OCI-LY7 (cell line): Measurements from ENCODE around the gene MICALL2. TPM values are rescaled to one million over a fixed set of nuclear protein-coding genes. Genes with fewer than 3 reads are reported as not detected.

ENCODE experiments used
- BruUV-seq: library from RNA; stranded (reverse); fragments of 400-500 nt; replicated peaks from 2 replicates; lab custom pipeline; 2021; lab: Mats Ljungman, UMichigan
- CTCF ChIA-PET: fragments of 300-600 bp; sonication (Branson Sonifier 250); formaldehyde crosslinking; loops from one replicate; lab custom pipeline; 2022; ENCODE audit warnings: antibody characterized with exemption; ENCODE audit not compliant: unreplicated experiment; lab: Charles Lee
- POLR2A ChIA-PET: fragments of 300-600 bp; sonication (Branson Sonifier 250); formaldehyde crosslinking; loops from one replicate; lab custom pipeline; 2022; ENCODE audit warnings: antibody characterized with exemption; lab: Charles Lee
- DNase-seq: peaks from one replicate; pipeline ENCODE4 v3.0.0-alpha.2; 2015; ENCODE audit warnings: low spot score
- H2AFZ ChIP-seq: fragments of 200-600 bp; sonication (generic), shearing (Covaris generic); 2 replicates; pipeline ENCODE4 v1.6.1; 2014; ENCODE audit warnings: mild to moderate bottlenecking, antibody characterized with exemption, low read length, moderate library complexity
- H3K27ac ChIP-seq: fragments of 200-600 bp; sonication (generic); 2 replicates; pipeline ENCODE4 v1.5.1; 2014; ENCODE audit warnings: mixed run types, low read depth, mild to moderate bottlenecking, moderate library complexity, low read length, inconsistent platforms; ENCODE audit not compliant: poor library complexity, severe bottlenecking
- H3K36me3 ChIP-seq: fragments of 200-600 bp; sonication (generic); 2 replicates; pipeline ENCODE4 v1.6.1; 2014; ENCODE audit warnings: mild to moderate bottlenecking, antibody characterized with exemption, low read length, moderate library complexity, mixed read lengths; ENCODE audit not compliant: insufficient read depth
- H3K4me1 ChIP-seq: fragments of 200-600 bp; sonication (generic); 2 replicates; pipeline ENCODE4 v1.5.1; 2014; ENCODE audit warnings: mild to moderate bottlenecking, low read length; ENCODE audit not compliant: insufficient read depth, poor library complexity, severe bottlenecking
- H3K4me2 ChIP-seq: fragments of 200-600 bp; sonication (generic); 2 replicates; pipeline ENCODE4 v1.6.1; 2014; ENCODE audit warnings: mild to moderate bottlenecking, low read length
- H3K4me3 ChIP-seq: fragments of 200-600 bp; sonication (generic); 2 replicates; pipeline ENCODE4 v1.5.1; 2014; ENCODE audit warnings: mild to moderate bottlenecking, low read depth, low read length; ENCODE audit not compliant: poor library complexity, severe bottlenecking
- H3K79me2 ChIP-seq: fragments of 200-600 bp; sonication (generic); 2 replicates; pipeline ENCODE4 v1.6.1; 2016; ENCODE audit warnings: low read depth, mild to moderate bottlenecking, low read length, moderate library complexity, mixed read lengths; ENCODE audit not compliant: insufficient read depth
- H3K9me2 ChIP-seq: fragments of 200-600 bp; sonication (generic); 2 replicates; pipeline ENCODE4 v1.6.1; 2016; ENCODE audit warnings: mild to moderate bottlenecking, low read length, mixed read lengths; ENCODE audit not compliant: insufficient read depth
- H3K9me3 ChIP-seq: fragments of 200-600 bp; sonication (generic); 2 replicates; pipeline ENCODE4 v1.6.1; 2014; ENCODE audit warnings: mild to moderate bottlenecking, mixed run types, low read length, mixed read lengths
- H4K20me1 ChIP-seq: fragments of 200-600 bp; sonication (generic); 2 replicates; pipeline ENCODE4 v1.6.1; 2014; ENCODE audit warnings: mild to moderate bottlenecking, antibody characterized with exemption, low read length, moderate library complexity, mixed read lengths; ENCODE audit not compliant: insufficient read depth
- CTCF ChIP-seq: fragments of 200-600 bp; sonication (generic); conservative IDR thresholded peaks from 2 replicates; pipeline ENCODE4 v1.5.1; 2014; ENCODE audit warnings: mild to moderate bottlenecking, antibody characterized with exemption, low read length, moderate library complexity, mixed read lengths
- EZH2phosphoT487 ChIP-seq: fragments of 200-600 bp; sonication (generic); IDR thresholded peaks from 2 replicates; pipeline ENCODE4 v1.6.1; 2018; ENCODE audit warnings: low read depth, borderline replicate concordance, mild to moderate bottlenecking, mixed run types, antibody characterized with exemption, low read length, moderate library complexity, mixed read lengths
- intact Hi-C: fragments of 100-400 bp; cut with micrococcal nuclease; formaldehyde crosslinking; loops from one replicate; pipeline ENCODE4 v1.10.0; 2022; ENCODE audit not compliant: unreplicated experiment
- total RNA-seq, 2 experiments: library from RNA; depleted of rRNA in 1 of 2; stranded (reverse); fragments of >200 nt in 1 of 2; shearing (Covaris generic) in 1 of 2; gene quantifications; 2 replicates each; pipeline ENCODE4 v1.2.3, GENCODE V29; 2014 to 2022

The MICALL2 gene
- total RNA-seq, 2 experiments from 2014 or later = 1.4 to 4.5 TPM

- no TSS peak for BruUV-seq
- POLR2A ChIA-PET = no interaction called here
- intact Hi-C loops = no loop called here
- no peaks in the 10 kb centered on the region for H3K9me3 ChIP-seq
- CTCF ChIA-PET = no interaction called here
- DNase-seq = no peak
- H3K4me3 ChIP-seq = no peak overlapping the region
- TF ChIP-seq EZH2phosphoT487 (no peak), CTCF (no peak)
- no peaks in the 10 kb centered on the region for H3K9me2 ChIP-seq
- peaks cover 87% of the 10 kb centered on the region for H3K36me3 ChIP-seq
- no peaks in the 10 kb centered on the region for H4K20me1 ChIP-seq
- no peak overlapping the region for H3K27ac ChIP-seq
- no peaks in the 10 kb centered on the region for H3K4me1 ChIP-seq
- H3K79me2 ChIP-seq = no peaks in the 10 kb centered on the region
- no peak overlapping the region for H2AFZ ChIP-seq
- no peak overlapping the region for H3K4me2 ChIP-seq
Measured at GRCh38 chr7:1493129-1493528, 33.9 kb upstream of the MICALL2 start.

GRCh38 chr7:1492640-1493039, 33.4 kb upstream of the MICALL2 start:
- intact Hi-C loops = no loop called here
- Histone ChIP-seq H3K36me3 (peaks cover 87% of the 10 kb centered on the region), H2AFZ (no peak overlapping the region), H3K79me2 (no peaks in the 10 kb centered on the region), H4K20me1 (no peaks in the 10 kb centered on the region), H3K4me1 (no peaks in the 10 kb centered on the region), H3K4me3 (no peak overlapping the region), H3K27ac (no peak overlapping the region), H3K4me2 (no peak overlapping the region), H3K9me3 (no peaks in the 10 kb centered on the region), H3K9me2 (no peaks in the 10 kb centered on the region)
- TF ChIP-seq CTCF (no peak), EZH2phosphoT487 (no peak)
- POLR2A ChIA-PET = no interaction called here
- no peak for DNase-seq
- BruUV-seq = no TSS peak
- CTCF ChIA-PET = no interaction called here

- Histone ChIP-seq H3K9me2 (no peaks in the 10 kb centered on the region), H3K4me2 (no peak overlapping the region), H3K79me2 (no peaks in the 10 kb centered on the region), H3K36me3 (peaks cover 87% of the 10 kb centered on the region), H3K27ac (no peak overlapping the region), H3K4me3 (no peak overlapping the region), H4K20me1 (no peaks in the 10 kb centered on the region), H3K4me1 (no peaks in the 10 kb centered on the region), H3K9me3 (no peaks in the 10 kb centered on the region), H2AFZ (no peak overlapping the region)
- no TSS peak for BruUV-seq
- DNase-seq = no peak
- ChIA-PET CTCF (no interaction called here), POLR2A (no interaction called here)
- TF ChIP-seq EZH2phosphoT487 (no peak), CTCF (no peak)
- intact Hi-C loops = no loop called here
Measured at GRCh38 chr7:1492221-1492620, 33.0 kb upstream of the MICALL2 start.
